HG02885 (cell line): Measurements from ENCODE around the gene EPHB1.
A peak's percentile ranks its signal among the peaks of the same experiment; 100 is the strongest.

Experiments
- ATAC-seq: cut with Tn5 transposase; IDR thresholded peaks from one replicate; pipeline ENCODE4 v1.9.1; 2021; ENCODE audit warnings: mild to moderate bottlenecking; ENCODE audit not compliant: unreplicated experiment, poor library complexity

EPHB1 gene

GRCh38 chr3:135169651-135170050, 374.6 kb downstream of the EPHB1 start:
- no peak for ATAC-seq

- ATAC-seq: no peak
Observed at GRCh38 chr3:135170732-135171131, 375.7 kb downstream of the EPHB1 start.

- no peak for ATAC-seq
Observed at GRCh38 chr3:135172191-135172869, 377.3 kb downstream of the EPHB1 start.

GRCh38 chr3:135175728-135176277, 380.7 kb downstream of the EPHB1 start:
- no peak for ATAC-seq

GRCh38 chr3:135176881-135177280, 381.8 kb downstream of the EPHB1 start:
- no peak for ATAC-seq

GRCh38 chr3:135178566-135178965, 383.5 kb downstream of the EPHB1 start:
- ATAC-seq: no peak

- no peak for ATAC-seq
Observed at GRCh38 chr3:135181408-135181807, 386.3 kb downstream of the EPHB1 start.

- no peak for ATAC-seq
Observed at GRCh38 chr3:135182364-135182998, 387.4 kb downstream of the EPHB1 start.

- ATAC-seq: no peak
Observed at GRCh38 chr3:135190658-135191057, 395.6 kb downstream of the EPHB1 start.

GRCh38 chr3:135191708-135192107, 396.6 kb downstream of the EPHB1 start:
- ATAC-seq: no peak

- ATAC-seq: no peak
Observed at GRCh38 chr3:135192929-135193328, 397.9 kb downstream of the EPHB1 start.

- ATAC-seq: peak; percentile 55
Observed at GRCh38 chr3:135197246-135197645, 402.2 kb downstream of the EPHB1 start.

- ATAC-seq: no peak
Observed at GRCh38 chr3:135197856-135198255, 402.8 kb downstream of the EPHB1 start.

GRCh38 chr3:135199137-135199536, 404.1 kb downstream of the EPHB1 start:
- ATAC-seq: no peak

GRCh38 chr3:135203026-135203425, 408.0 kb downstream of the EPHB1 start:
- no peak for ATAC-seq

- no peak for ATAC-seq
Observed at GRCh38 chr3:135213213-135213612, 418.2 kb downstream of the EPHB1 start.

GRCh38 chr3:135213822-135214221, 418.8 kb downstream of the EPHB1 start:
- no peak for ATAC-seq

- no peak for ATAC-seq
Observed at GRCh38 chr3:135214400-135214799, 419.3 kb downstream of the EPHB1 start.

GRCh38 chr3:135215516-135215915, 420.5 kb downstream of the EPHB1 start:
- ATAC-seq: no peak

- no peak for ATAC-seq
Observed at GRCh38 chr3:135216659-135217058, 421.6 kb downstream of the EPHB1 start.

- no peak for ATAC-seq
Observed at GRCh38 chr3:135217730-135218129, 422.7 kb downstream of the EPHB1 start.

- no peak for ATAC-seq
Observed at GRCh38 chr3:135218304-135218703, 423.2 kb downstream of the EPHB1 start.
